ENCODE results near the gene RFXANK. TPM values are rescaled to one million over a fixed set of nuclear protein-coding genes. Genes with fewer than 3 reads are reported as not detected.

The RFXANK gene
- total RNA-seq, 2 experiments from 2014 or later, result 102 to 106 TPM

Other genes with a start within 250 kb of the RFXANK start
- gene SUGP2, start 158.7 kb upstream of the RFXANK start, total RNA-seq, result 10 to 100 TPM; 76.6 to 80.7 TPM
- 10 to 100 TPM; 57.7 to 61.8 TPM for gene ARMC6, start 158.7 kb upstream of the RFXANK start, total RNA-seq
- gene SLC25A42, start 128.3 kb upstream of the RFXANK start, total RNA-seq, result 10 to 100 TPM; 12.2 to 12.7 TPM
- 10 to 100 TPM; 30.4 to 33.6 TPM for gene TMEM161A, start 53.8 kb upstream of the RFXANK start, total RNA-seq
- gene MEF2B, start 22.0 kb upstream of the RFXANK start, total RNA-seq, result 1 to 10 TPM in 1 of 2 experiments, under 1 TPM in 1; 0.80 to 2.7 TPM
- 10 to 100 TPM; 31.9 to 34.6 TPM for gene BORCS8, start 106 bp upstream of the RFXANK start, total RNA-seq
- 10 to 100 TPM; 57.0 to 57.3 TPM for gene NR2C2AP, start 11.2 kb downstream of the RFXANK start, total RNA-seq
- gene NCAN, start 19.7 kb downstream of the RFXANK start, total RNA-seq, result not detected
- gene TM6SF2, start 81.0 kb downstream of the RFXANK start, total RNA-seq, result not detected
- gene SUGP1, start 128.3 kb downstream of the RFXANK start, total RNA-seq, result 10 to 100 TPM; 54.6 to 61.0 TPM
- gene MAU2, start 128.6 kb downstream of the RFXANK start, total RNA-seq, result 10 to 100 TPM; 43.1 to 47.4 TPM
- 100 to 1,000 TPM; 188 TPM for gene GATAD2A, start 213.4 kb downstream of the RFXANK start, total RNA-seq